OCI-LY1 (cell line): ENCODE results near the gene TMEM243.
"Not testable (repeated sequence)": the region's sequence is repeated elsewhere in the genome, so short reads cannot be mapped to it uniquely, and the experiment has no call there.

Experiments used
- H2AFZ ChIP-seq: fragments of 200-600 bp; sonication (generic), shearing (Covaris generic); 2 replicates; pipeline ENCODE4 v1.6.0; 2014; ENCODE audit warnings: antibody characterized with exemption, mild to moderate bottlenecking, low read length
- H3F3A ChIP-seq: fragments of 200-600 bp; sonication (generic), shearing (Covaris generic); 2 replicates; pipeline ENCODE4 v1.6.0; 2014; ENCODE audit warnings: mild to moderate bottlenecking, antibody characterized with exemption, low read length, moderate library complexity; ENCODE audit not compliant: insufficient read depth
- H3K27ac ChIP-seq: fragments of 200-600 bp; sonication (generic); 2 replicates; pipeline ENCODE4 v1.5.1; 2014; ENCODE audit warnings: low read length, mixed run types, mild to moderate bottlenecking, low read depth; ENCODE audit not compliant: poor library complexity, severe bottlenecking
- H3K27me3 ChIP-seq: fragments of 200-600 bp; sonication (generic); 2 replicates; pipeline ENCODE4 v1.6.0; 2014; ENCODE audit warnings: antibody characterized with exemption, mild to moderate bottlenecking, low read length, moderate library complexity; ENCODE audit not compliant: insufficient read depth
- H3K36me3 ChIP-seq: fragments of 200-600 bp; sonication (generic); 2 replicates; pipeline ENCODE4 v1.6.1; 2014; ENCODE audit warnings: mild to moderate bottlenecking, antibody characterized with exemption, low read length, moderate library complexity, mixed read lengths; ENCODE audit not compliant: insufficient read depth
- H3K4me1 ChIP-seq: fragments of 200-600 bp; sonication (generic); 2 replicates; pipeline ENCODE4 v1.5.1; 2014; ENCODE audit warnings: mild to moderate bottlenecking, low read length, moderate library complexity; ENCODE audit not compliant: insufficient read depth, severe bottlenecking
- H3K4me2 ChIP-seq: fragments of 200-600 bp; sonication (generic), shearing (Covaris generic); 2 replicates; pipeline ENCODE4 v1.6.1; 2014; ENCODE audit warnings: low read length
- H3K4me3 ChIP-seq: fragments of 200-600 bp; sonication (generic); 2 replicates; pipeline ENCODE4 v1.5.1; 2014; ENCODE audit warnings: low read length, low read depth, mild to moderate bottlenecking, mixed read lengths; ENCODE audit not compliant: poor library complexity, severe bottlenecking
- H3K79me2 ChIP-seq: fragments of 200-600 bp; shearing (Covaris generic); 2 replicates; pipeline ENCODE4 v1.6.1; 2016; ENCODE audit warnings: mixed run types, low read length, mixed read lengths; ENCODE audit not compliant: insufficient read depth
- H3K9ac ChIP-seq: fragments of 200-600 bp; sonication (generic), shearing (Covaris generic); 2 replicates; pipeline ENCODE4 v1.6.1; 2014; ENCODE audit warnings: mild to moderate bottlenecking, low read length, mixed read lengths
- H3K9me2 ChIP-seq: fragments of 200-600 bp; sonication (generic), shearing (Covaris generic); 2 replicates; pipeline ENCODE4 v1.6.1; 2014; ENCODE audit warnings: low read depth, mild to moderate bottlenecking, low read length, mixed read lengths
- H3K9me3 ChIP-seq: fragments of 200-600 bp; shearing (Covaris generic); 2 replicates; pipeline ENCODE4 v1.6.1; 2014; ENCODE audit warnings: low read length, mixed read lengths
- H4K20me1 ChIP-seq: fragments of 200-600 bp; sonication (generic), shearing (Covaris generic); 2 replicates; pipeline ENCODE4 v1.6.0; 2016; ENCODE audit warnings: mild to moderate bottlenecking, low read length; ENCODE audit not compliant: insufficient read depth
- EZH2 ChIP-seq: fragments of 200-600 bp; sonication (generic), shearing (Covaris generic); IDR thresholded peaks from 2 replicates; pipeline ENCODE4 v1.8.0; 2017; ENCODE audit warnings: borderline replicate concordance, mixed run types, mild to moderate bottlenecking, antibody characterized with exemption, low read length, moderate library complexity, mixed read lengths
- TF ChIP-seq, protein P1 (sequence below): fragments of 200-600 bp; sonication (generic), shearing (Covaris generic); IDR thresholded peaks from 2 replicates; pipeline ENCODE4 v1.5.1; 2017; ENCODE audit warnings: mild to moderate bottlenecking, antibody characterized with exemption, low read length, moderate library complexity, mixed read lengths

Gene TMEM243

DNA sequence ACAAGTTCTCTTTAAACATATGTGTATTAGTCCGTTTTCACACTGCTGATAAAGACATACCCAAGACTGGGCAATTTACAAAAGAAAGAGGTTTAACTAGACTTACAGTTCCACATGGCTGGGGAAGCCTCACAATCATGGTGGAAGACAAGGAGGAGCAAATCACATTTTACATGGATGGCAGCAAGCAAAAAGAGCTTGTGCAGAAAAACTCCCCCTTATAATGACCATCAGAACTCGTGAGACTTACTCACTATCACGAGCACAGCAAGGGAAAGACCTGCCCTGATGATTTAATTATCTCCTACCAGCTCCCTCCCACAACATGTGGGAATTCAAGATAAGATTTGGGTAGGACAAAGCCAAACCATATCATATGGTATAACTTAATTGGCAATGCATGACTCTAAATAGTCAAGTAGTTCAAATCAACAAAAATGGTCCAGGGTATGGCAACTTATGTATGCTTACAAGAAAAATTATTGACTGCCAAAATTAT, 34.1 kb upstream of the TMEM243 start:
- TF ChIP-seq EZH2, result no peak
- TF ChIP-seq, protein P1, sequence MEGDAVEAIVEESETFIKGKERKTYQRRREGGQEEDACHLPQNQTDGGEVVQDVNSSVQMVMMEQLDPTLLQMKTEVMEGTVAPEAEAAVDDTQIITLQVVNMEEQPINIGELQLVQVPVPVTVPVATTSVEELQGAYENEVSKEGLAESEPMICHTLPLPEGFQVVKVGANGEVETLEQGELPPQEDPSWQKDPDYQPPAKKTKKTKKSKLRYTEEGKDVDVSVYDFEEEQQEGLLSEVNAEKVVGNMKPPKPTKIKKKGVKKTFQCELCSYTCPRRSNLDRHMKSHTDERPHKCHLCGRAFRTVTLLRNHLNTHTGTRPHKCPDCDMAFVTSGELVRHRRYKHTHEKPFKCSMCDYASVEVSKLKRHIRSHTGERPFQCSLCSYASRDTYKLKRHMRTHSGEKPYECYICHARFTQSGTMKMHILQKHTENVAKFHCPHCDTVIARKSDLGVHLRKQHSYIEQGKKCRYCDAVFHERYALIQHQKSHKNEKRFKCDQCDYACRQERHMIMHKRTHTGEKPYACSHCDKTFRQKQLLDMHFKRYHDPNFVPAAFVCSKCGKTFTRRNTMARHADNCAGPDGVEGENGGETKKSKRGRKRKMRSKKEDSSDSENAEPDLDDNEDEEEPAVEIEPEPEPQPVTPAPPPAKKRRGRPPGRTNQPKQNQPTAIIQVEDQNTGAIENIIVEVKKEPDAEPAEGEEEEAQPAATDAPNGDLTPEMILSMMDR, result no peak
- no peaks in the 10 kb centered on the region for H3K36me3 ChIP-seq
- H3K79me2 ChIP-seq, result no peaks in the 10 kb centered on the region
- no peaks in the 10 kb centered on the region for H3K4me1 ChIP-seq
- H4K20me1 ChIP-seq, result no peaks in the 10 kb centered on the region
- H3K27me3 ChIP-seq, result no peaks in the 10 kb centered on the region
- H3K9me2 ChIP-seq, result no peaks in the 10 kb centered on the region
- no peak overlapping the region for H3K9ac ChIP-seq
- H3K4me3 ChIP-seq, result no peak overlapping the region
- no peak overlapping the region for H3K4me2 ChIP-seq
- no peak overlapping the region for H3K27ac ChIP-seq
- H3K9me3 ChIP-seq, result no peaks in the 10 kb centered on the region
- no peak overlapping the region for H2AFZ ChIP-seq
- H3F3A ChIP-seq, result no peaks in the 10 kb centered on the region

DNA sequence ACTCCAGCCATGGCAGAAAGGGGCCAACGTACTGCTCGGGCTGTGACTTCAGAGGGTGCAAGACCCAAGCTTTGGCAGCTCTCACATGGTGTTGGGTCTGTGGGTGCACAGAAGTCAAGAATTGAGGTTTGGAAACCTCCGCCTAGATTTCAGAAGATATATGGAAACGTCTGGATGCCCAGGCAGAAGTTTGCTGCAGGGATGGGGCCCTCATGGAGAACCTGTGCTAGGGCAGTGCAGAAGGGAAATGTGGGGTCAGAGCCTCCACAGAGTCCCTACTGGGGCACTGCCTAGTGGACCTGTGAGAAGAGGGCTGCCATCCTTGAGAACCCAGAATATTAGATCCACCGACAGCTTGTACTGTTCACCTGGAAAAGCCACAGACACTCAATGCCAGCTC, 26.1 kb upstream of the TMEM243 start:
- not testable (repeated sequence) for H3K4me1 ChIP-seq, H3K27me3 ChIP-seq, H3K9me2 ChIP-seq, H3K27ac ChIP-seq, H3K36me3 ChIP-seq, H3K4me3 ChIP-seq, H4K20me1 ChIP-seq, H3K4me2 ChIP-seq, H3K9ac ChIP-seq, H3F3A ChIP-seq, H2AFZ ChIP-seq, H3K79me2 ChIP-seq
- peaks cover 13% of the 10 kb centered on the region for H3K9me3 ChIP-seq

DNA sequence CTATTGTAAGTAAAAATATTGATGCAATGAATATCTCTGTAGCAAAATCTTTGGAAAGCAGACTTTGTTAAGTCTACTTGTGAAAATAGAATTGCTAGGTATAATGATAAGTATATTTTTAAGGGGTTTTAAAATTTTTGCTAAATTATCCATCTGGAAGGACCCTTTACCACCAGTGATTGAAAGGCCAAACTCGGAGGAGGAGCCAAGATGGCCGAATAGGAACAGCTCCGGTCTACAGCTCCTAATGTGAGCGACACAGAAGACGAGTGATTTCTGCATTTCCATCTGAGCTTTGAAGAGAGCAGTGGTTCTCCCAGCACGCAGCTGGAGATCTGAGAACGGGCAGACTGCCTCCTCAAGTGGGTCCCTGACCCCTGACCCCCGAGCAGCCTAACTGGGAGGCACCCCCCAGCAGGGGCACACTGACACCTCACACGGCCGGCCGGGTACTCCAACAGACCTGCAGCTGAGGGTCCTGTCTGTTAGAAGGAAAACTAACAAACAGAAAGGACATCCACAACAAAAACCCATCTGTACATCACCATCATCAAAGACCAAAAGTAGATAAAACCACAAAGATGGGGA, 19.0 kb upstream of the TMEM243 start:
- H3K27ac ChIP-seq, H3K9me2 ChIP-seq, H3K4me1 ChIP-seq, H3F3A ChIP-seq, H3K4me3 ChIP-seq, H2AFZ ChIP-seq, H3K36me3 ChIP-seq, H3K9me3 ChIP-seq, H3K79me2 ChIP-seq, H3K9ac ChIP-seq, H3K27me3 ChIP-seq, H3K4me2 ChIP-seq, H4K20me1 ChIP-seq: not testable (repeated sequence)

DNA sequence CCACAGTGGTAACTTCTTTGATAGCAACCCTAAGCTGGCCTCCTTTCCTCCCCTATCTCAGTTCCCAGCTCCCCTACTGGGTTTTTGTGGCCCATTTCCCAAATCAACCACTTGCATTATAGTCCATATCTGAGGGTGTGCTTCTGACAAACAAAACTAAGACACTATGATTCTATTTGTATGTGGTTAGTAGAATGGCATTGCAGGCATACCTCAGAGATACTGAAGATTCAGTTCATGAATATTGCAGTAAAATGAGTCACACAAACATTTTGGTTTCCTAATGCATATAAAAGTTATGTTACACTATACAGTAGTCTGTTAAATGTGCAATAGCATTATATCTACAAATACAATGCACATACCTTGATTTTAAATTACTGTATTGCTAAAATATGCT, 15.4 kb upstream of the TMEM243 start:
- no peak overlapping the region for H3K27ac ChIP-seq
- no peaks in the 10 kb centered on the region for H3K27me3 ChIP-seq
- H3K4me3 ChIP-seq, result no peak overlapping the region
- H3F3A ChIP-seq, result no peaks in the 10 kb centered on the region
- no peak overlapping the region for H3K4me2 ChIP-seq
- no peaks in the 10 kb centered on the region for H3K79me2 ChIP-seq
- TF ChIP-seq, protein P1, result no peak
- TF ChIP-seq EZH2, result no peak
- H3K9me3 ChIP-seq, result no peaks in the 10 kb centered on the region
- no peaks in the 10 kb centered on the region for H3K36me3 ChIP-seq
- no peak overlapping the region for H3K9ac ChIP-seq
- H2AFZ ChIP-seq, result no peak overlapping the region
- H3K9me2 ChIP-seq, result no peaks in the 10 kb centered on the region
- H4K20me1 ChIP-seq, result no peaks in the 10 kb centered on the region
- no peaks in the 10 kb centered on the region for H3K4me1 ChIP-seq
